H1 (cell line): ENCODE results near the gene KMT2A. TPM values are rescaled to one million over a fixed set of nuclear protein-coding genes. Genes with fewer than 3 reads are reported as not detected.

ENCODE experiments used
- CTCF ChIA-PET: fragments of 300-600 bp; sonication (Branson Sonifier 250); formaldehyde crosslinking; loops from one replicate; lab custom pipeline; 2021; ENCODE audit not compliant: partially characterized antibody; lab: Charles Lee
- POLR2A ChIA-PET: fragments of 300-600 bp; sonication (Branson Sonifier 250); formaldehyde crosslinking; loops from one replicate; lab custom pipeline; 2021; ENCODE audit warnings: inconsistent platforms; ENCODE audit not compliant: partially characterized antibody; lab: Charles Lee
- DNase-seq, 2 experiments: peaks; one replicate each; pipeline versions ENCODE4 v3.0.0 to v3.0.0-alpha.2; 2010 to 2022; ENCODE audit warnings: low spot score in 2 of 2, low read depth in 1 of 2, mixed read lengths in 1 of 2
- FAIRE-seq: peaks from 2 replicates; lab custom pipeline; 2011; peaks lifted over from hg19 to GRCh38; lab: Jason Lieb, UNC
- H2AFZ ChIP-seq: 2 replicates; pipeline ENCODE4 v1.8.1; 2012; ENCODE audit warnings: low read length, inconsistent platforms
- H2AK5ac ChIP-seq: 2 replicates; pipeline ENCODE4 v1.6.1; 2013; ENCODE audit warnings: low read depth, low read length
- H2BK120ac ChIP-seq: replicated peaks from 2 replicates; pipeline ENCODE3; 2013; ENCODE audit warnings: low read depth, low read length, inconsistent platforms
- H2BK12ac ChIP-seq: 2 replicates; pipeline ENCODE4 v1.6.1; 2013; ENCODE audit warnings: low read depth, low read length
- H2BK15ac ChIP-seq: 2 replicates; pipeline ENCODE4 v1.6.1; 2013; ENCODE audit warnings: low read length
- H2BK20ac ChIP-seq: 2 replicates; pipeline ENCODE4 v1.6.1; 2013; ENCODE audit warnings: low read length
- H2BK5ac ChIP-seq: 2 replicates; pipeline ENCODE4 v1.6.1; 2013; ENCODE audit warnings: low read depth, low read length
- H3K14ac ChIP-seq: 2 replicates; pipeline ENCODE4 v1.6.1; 2013; ENCODE audit warnings: inconsistent platforms; ENCODE audit not compliant: insufficient read length
- H3K18ac ChIP-seq: 2 replicates; pipeline ENCODE4 v1.6.1; 2013; ENCODE audit warnings: low read length; ENCODE audit errors: extremely low read depth
- H3K23ac ChIP-seq: 2 replicates; pipeline ENCODE4 v1.6.1; 2013; ENCODE audit warnings: inconsistent platforms; ENCODE audit not compliant: insufficient read length
- H3K23me2 ChIP-seq: 2 replicates; pipeline ENCODE4 v1.6.1; 2013; ENCODE audit warnings: low read depth, low read length
- H3K27ac ChIP-seq: 2 replicates; pipeline ENCODE4 v1.6.1; 2011; ENCODE audit warnings: low read depth, low read length, inconsistent platforms
- H3K27me3 ChIP-seq, 4 experiments: replicated peaks in 1 of 4; 1 replicate in 1 of 4; 2 replicates in 3 of 4; pipeline versions ENCODE4 v1.6.1 to v1.8.1; 2011 to 2013; ENCODE audit warnings: low read length in 3 of 4, mild to moderate bottlenecking in 3 of 4, inconsistent platforms in 2 of 4, mixed read lengths in 2 of 4, moderate library complexity in 1 of 4; ENCODE audit not compliant: control insufficient read depth in 3 of 4, insufficient read depth in 3 of 4; ENCODE audit errors: extremely low read depth in 1 of 4
- H3K36me3 ChIP-seq, 4 experiments: 2 replicates each; pipeline versions ENCODE4 v1.6.1 to v1.8.1; 2011 to 2013; ENCODE audit warnings: mild to moderate bottlenecking in 4 of 4, low read length in 3 of 4, moderate library complexity in 2 of 4, control low read depth in 1 of 4, inconsistent platforms in 1 of 4; ENCODE audit not compliant: insufficient read depth in 4 of 4, control insufficient read depth in 2 of 4
- H3K4ac ChIP-seq: replicated peaks from 2 replicates; pipeline ENCODE3; 2013; ENCODE audit warnings: low read length, low read depth, mixed read lengths, inconsistent platforms; ENCODE audit not compliant: insufficient read length
- H3K4me1 ChIP-seq, 4 experiments: replicated peaks in 1 of 4; 1 replicate in 1 of 4; 2 replicates in 3 of 4; pipeline versions ENCODE4 v1.6.1 to v1.8.1; 2011 to 2013; ENCODE audit warnings: low read length in 3 of 4, inconsistent platforms in 2 of 4, mixed read lengths in 1 of 4; ENCODE audit not compliant: insufficient read depth in 4 of 4, control insufficient read depth in 3 of 4
- H3K4me2 ChIP-seq, 2 experiments: 2 replicates each; pipeline versions ENCODE4 v1.6.1 to v1.8.1; 2011 to 2013; ENCODE audit warnings: low read depth in 2 of 2, low read length in 2 of 2, control low read depth in 1 of 2, inconsistent platforms in 1 of 2, mild to moderate bottlenecking in 1 of 2; ENCODE audit not compliant: insufficient read depth in 1 of 2
- H3K4me3 ChIP-seq, 4 experiments: fragments of 200-600, 300-600 bp in 1 of 4; sonication (generic), shearing (Covaris generic), sonication (Bioruptor Twin) in 1 of 4; 2 replicates each; pipeline versions ENCODE4 v1.5.1 to v1.8.1; 2011 to 2016; ENCODE audit warnings: low read length in 4 of 4, low read depth in 3 of 4, control low read depth in 2 of 4, inconsistent platforms in 2 of 4, mild to moderate bottlenecking in 2 of 4, mixed read lengths in 1 of 4, moderate library complexity in 1 of 4; ENCODE audit not compliant: insufficient read depth in 2 of 4; ENCODE audit errors: extremely low read depth in 1 of 4
- H3K56ac ChIP-seq: replicated peaks from 2 replicates; pipeline ENCODE3; 2013; ENCODE audit warnings: low read depth, mild to moderate bottlenecking, mixed read lengths, low read length, inconsistent platforms; ENCODE audit not compliant: insufficient read length
- H3K79me1 ChIP-seq: 2 replicates; pipeline ENCODE4 v1.6.1; 2013; ENCODE audit warnings: low read depth, low read length, control low read depth
- H3K79me2 ChIP-seq, 2 experiments: 2 replicates each; pipeline versions ENCODE4 v1.6.1 to v1.8.1; 2012 to 2013; ENCODE audit warnings: low read length in 2 of 2, mild to moderate bottlenecking in 2 of 2, inconsistent platforms in 1 of 2; ENCODE audit not compliant: insufficient read depth in 2 of 2, control insufficient read depth in 1 of 2
- H3K9ac ChIP-seq, 4 experiments: replicated peaks in 1 of 4; 1 replicate in 1 of 4; 2 replicates in 3 of 4; pipeline versions ENCODE4 v1.6.1 to v1.8.1; 2011 to 2013; ENCODE audit warnings: low read depth in 3 of 4, low read length in 3 of 4, control low read depth in 2 of 4, mild to moderate bottlenecking in 2 of 4, moderate library complexity in 2 of 4, inconsistent platforms in 1 of 4; ENCODE audit errors: extremely low read depth in 1 of 4
- H3K9me3 ChIP-seq, 2 experiments: 2 replicates each; pipeline versions ENCODE4 v1.6.1 to v1.8.1; 2012 to 2013; ENCODE audit warnings: mild to moderate bottlenecking in 2 of 2, moderate library complexity in 2 of 2, control low read depth in 1 of 2, inconsistent platforms in 1 of 2, low read depth in 1 of 2, low read length in 1 of 2, mixed read lengths in 1 of 2; ENCODE audit not compliant: insufficient read depth in 2 of 2
- H4K20me1 ChIP-seq, 2 experiments: replicated peaks in 1 of 2; 2 replicates each; pipeline versions ENCODE3 to v1.8.1; 2011 to 2013; ENCODE audit warnings: inconsistent platforms in 2 of 2, low read length in 2 of 2, mild to moderate bottlenecking in 1 of 2; ENCODE audit not compliant: insufficient read depth in 2 of 2, control insufficient read depth in 1 of 2
- H4K5ac ChIP-seq: 2 replicates; pipeline ENCODE4 v1.6.1; 2013; ENCODE audit warnings: low read length, low read depth, mixed read lengths, inconsistent platforms; ENCODE audit not compliant: insufficient read length
- H4K8ac ChIP-seq: 2 replicates; pipeline ENCODE4 v1.8.0; 2013; ENCODE audit warnings: mild to moderate bottlenecking, moderate library complexity, low read length, inconsistent platforms; ENCODE audit not compliant: insufficient read depth; ENCODE audit errors: extremely low read depth
- H4K91ac ChIP-seq: replicated peaks from 2 replicates; pipeline ENCODE3; 2013; ENCODE audit warnings: low read length, mixed read lengths, inconsistent platforms; ENCODE audit not compliant: insufficient read length
- EP300 ChIP-seq, 2 experiments: IDR thresholded peaks; 1 replicate in 1 of 2; 2 replicates in 1 of 2; pipeline ENCODE4 v1.6.1; 2011 to 2012; ENCODE audit warnings: low read depth in 2 of 2, low read length in 2 of 2, mild to moderate bottlenecking in 2 of 2, borderline replicate concordance in 1 of 2, inconsistent platforms in 1 of 2, moderate library complexity in 1 of 2
- JUN ChIP-seq: IDR thresholded peaks from 2 replicates; pipeline ENCODE4 v1.6.1; 2011; ENCODE audit warnings: low read depth, mild to moderate bottlenecking, improper control_type of control experiment, low read length
- PHF8 ChIP-seq: fragments of 200-600 bp; sonication (generic); conservative IDR thresholded peaks from 2 replicates; pipeline ENCODE4 v1.7.1; 2012; ENCODE audit warnings: low read depth, mild to moderate bottlenecking, inconsistent platforms, low read length, moderate library complexity
- RFX5 ChIP-seq: IDR thresholded peaks from 2 replicates; pipeline ENCODE4 v1.6.1; 2011; ENCODE audit warnings: low read depth, low read length, improper control_type of control experiment, borderline replicate concordance
- RXRA ChIP-seq: IDR thresholded peaks from 2 replicates; pipeline ENCODE4 v1.6.1; 2011; ENCODE audit warnings: low read depth, mild to moderate bottlenecking, low read length, moderate library complexity; ENCODE audit not compliant: insufficient read depth
- WGBS, 2 experiments: shearing (Covaris generic) in 1 of 2; methylation state at CpG; one replicate each; pipeline versions ENCODE4 v1.1.6 to v1.1.7; 2013 to 2015; ENCODE audit warnings: low lambda C conversion rate in 2 of 2, mixed read lengths in 2 of 2, inconsistent platforms in 1 of 2, low coverage in 1 of 2, missing lambda C conversion rate in 1 of 2; ENCODE audit not compliant: insufficient replicate concordance in 2 of 2, insufficient coverage in 1 of 2, insufficient read length in 1 of 2; ENCODE audit errors: extremely low coverage in 1 of 2, missing lambda C conversion rate in 1 of 2; 5-methylcytosine and 5-hydroxymethylcytosine counted together
- polyA plus RNA-seq, 7 experiments: library from polyadenylated mRNA; depleted of rRNA in 3 of 7; stranded (reverse) in 5 of 7; unstranded in 2 of 7; fragments of >200 nt in 5 of 7; fragments of 200-250 nt in 2 of 7; gene quantifications; 1 replicate in 5 of 7; 2 replicates in 1 of 7; 4 replicates in 1 of 7; pipeline versions ENCODE4 v1.2.1 to v1.2.3, GENCODE V29; 2011 to 2013; ENCODE audit warnings: missing spikeins in 2 of 7, mixed read lengths in 2 of 7
- total RNA-seq: library from RNA; stranded (reverse); fragmentation: NEBNext Ultra II Directional; extraction: Animal tissue kit (Norgen Biotek cat#: 25700); gene quantifications from 2 replicates; pipeline ENCODE4 v1.2.1, GENCODE V29; 2021

KMT2A gene
- total and polyA plus RNA-seq, 2 of the 8 experiments (the other 6 are each of a cell fraction or from before 2014, with no cell fraction given): 35.9 to 62.1 TPM

GRCh38 chr11:118503216-118503615 is 66.9 kb downstream of the KMT2A start:
- no peaks in the 10 kb centered on the region for H3K27me3 ChIP-seq
- no peak overlapping the region for H4K8ac ChIP-seq
- H3K14ac ChIP-seq: no peak overlapping the region
- H2AFZ ChIP-seq: no peak overlapping the region
- no peak overlapping the region for H2BK5ac ChIP-seq
- H3K79me1 ChIP-seq: no peaks in the 10 kb centered on the region; the same call in 1 of the 2 replicates
- H3K4me1 ChIP-seq: no peaks in the 10 kb centered on the region
- 100% methylated on average over 3 of the region's 3 CpGs; no CpG with 5 or more reads in 1 of the 2 experiments for WGBS, 2 experiments
- H3K4ac ChIP-seq: no peak overlapping the region
- no peaks in the 10 kb centered on the region for H3K79me2 ChIP-seq
- no peak overlapping the region for H3K9ac ChIP-seq
- CTCF ChIA-PET: interaction anchor here (1.3 kb wide), 1 partner anchor 92 kb away, joined by 3 read pairs; no protein-coding TSS in a partner anchor
- H3K36me3 ChIP-seq: peaks cover 64 to 99% (median 93%) of the 10 kb centered on the region in 4 experiments
- no peak overlapping the region for H4K91ac ChIP-seq
- FAIRE-seq: no peak
- TF ChIP-seq EP300 (IDR thresholded peaks at IDR 0.05; ENCODE audit: borderline replicate concordance in 1 of 2, low read depth in 2 of 2, low read length in 2 of 2): no peak
- no peak for TF ChIP-seq RFX5
- no peak for TF ChIP-seq RXRA
- no peak for TF ChIP-seq JUN
- TF ChIP-seq PHF8: no peak
- no peak overlapping the region for H2BK15ac ChIP-seq
- no peak overlapping the region for H2BK12ac ChIP-seq
- no peak overlapping the region for H3K23ac ChIP-seq
- H3K18ac ChIP-seq: no peak overlapping the region
- H4K20me1 ChIP-seq: peaks cover 0 to 5% of the 10 kb centered on the region in 2 experiments
- H3K23me2 ChIP-seq: no peaks in the 10 kb centered on the region
- no peak overlapping the region for H3K27ac ChIP-seq
- H3K4me3 ChIP-seq: no peak overlapping the region
- no peak overlapping the region for H2AK5ac ChIP-seq
- no peak overlapping the region for H3K56ac ChIP-seq
- POLR2A ChIA-PET: no interaction called here
- H2BK20ac ChIP-seq: no peak overlapping the region
- no peak overlapping the region for H2BK120ac ChIP-seq
- H4K5ac ChIP-seq: no peak overlapping the region
- H3K9me3 ChIP-seq: no peaks in the 10 kb centered on the region
- no peak for DNase-seq
- no peak overlapping the region for H3K4me2 ChIP-seq
